ENCODE data around the gene RGS14.
"Not testable (repeated sequence)": the region's sequence is repeated elsewhere in the genome, so short reads cannot be mapped to it uniquely, and the experiment has no call there.

Gene RGS14

GRCh38 chr5:177334155-177334551, 23.6 kb upstream of the RGS14 start:
- Mint-ChIP-seq H3K4me3 (no peak overlapping the region), H3K36me3 (ENCODE audit: low read depth) (peaks cover 100% of the 10 kb centered on the region), H3K9me3 (no peaks in the 10 kb centered on the region), H3K27me3 (no peaks in the 10 kb centered on the region), H3K4me1 (ENCODE audit: low read depth) (peaks cover 32% of the 10 kb centered on the region), H3K27ac (no peak overlapping the region)
- intact Hi-C loops (cut with micrococcal nuclease): no loop called here

- H3K27ac Mint-ChIP-seq: no peak overlapping the region
Observed at GRCh38 chr5:177334781-177335700, 22.7 kb upstream of the RGS14 start.

GRCh38 chr5:177335701-177336065, 22.0 kb upstream of the RGS14 start:
- H3K27ac Mint-ChIP-seq: no peak overlapping the region
- intact Hi-C loops (cut with micrococcal nuclease): no loop called here

More at GRCh38 chr5:177334781-177335700, 22.7 kb upstream of the RGS14 start:
- H3K36me3 Mint-ChIP-seq (ENCODE audit: low read depth): peaks cover 100% of the 10 kb centered on the region
- H3K4me3 Mint-ChIP-seq: no peak overlapping the region
- H3K27me3 Mint-ChIP-seq: no peaks in the 10 kb centered on the region
- no peaks in the 10 kb centered on the region for H3K9me3 Mint-ChIP-seq
- peaks cover 32% of the 10 kb centered on the region for H3K4me1 Mint-ChIP-seq (ENCODE audit: low read depth)
- intact Hi-C loops (cut with micrococcal nuclease): no loop called here

GRCh38 chr5:177336112-177336511, 21.6 kb upstream of the RGS14 start:
- Mint-ChIP-seq H3K4me1 (ENCODE audit: low read depth) (peaks cover 32% of the 10 kb centered on the region), H3K9me3 (no peaks in the 10 kb centered on the region), H3K4me3 (no peak overlapping the region), H3K36me3 (ENCODE audit: low read depth) (peaks cover 95% of the 10 kb centered on the region), H3K27ac (no peak overlapping the region), H3K27me3 (no peaks in the 10 kb centered on the region)
- intact Hi-C loops (cut with micrococcal nuclease): no loop called here

More at GRCh38 chr5:177335701-177336065, 22.0 kb upstream of the RGS14 start:
- no peak overlapping the region for H3K4me3 Mint-ChIP-seq
- peaks cover 96% of the 10 kb centered on the region for H3K36me3 Mint-ChIP-seq (ENCODE audit: low read depth)
- peaks cover 32% of the 10 kb centered on the region for H3K4me1 Mint-ChIP-seq (ENCODE audit: low read depth)
- H3K27me3 Mint-ChIP-seq: no peaks in the 10 kb centered on the region
- H3K9me3 Mint-ChIP-seq: no peaks in the 10 kb centered on the region

- no peaks in the 10 kb centered on the region for H3K9me3 Mint-ChIP-seq
- peaks cover 95% of the 10 kb centered on the region for H3K36me3 Mint-ChIP-seq (ENCODE audit: low read depth)
- no peak overlapping the region for H3K27ac Mint-ChIP-seq
- intact Hi-C loops (cut with micrococcal nuclease): no loop called here
- H3K4me1 Mint-ChIP-seq (ENCODE audit: low read depth): peaks cover 34% of the 10 kb centered on the region
- no peak overlapping the region for H3K4me3 Mint-ChIP-seq
- no peaks in the 10 kb centered on the region for H3K27me3 Mint-ChIP-seq
Observed at GRCh38 chr5:177336603-177337494, 20.9 kb upstream of the RGS14 start.

- H3K27ac Mint-ChIP-seq: no peak overlapping the region
- no peaks in the 10 kb centered on the region for H3K9me3 Mint-ChIP-seq
- peaks cover 91% of the 10 kb centered on the region for H3K36me3 Mint-ChIP-seq (ENCODE audit: low read depth)
- H3K4me3 Mint-ChIP-seq: no peak overlapping the region
- H3K4me1 Mint-ChIP-seq (ENCODE audit: low read depth): peaks cover 26% of the 10 kb centered on the region
- H3K27me3 Mint-ChIP-seq: no peaks in the 10 kb centered on the region
- intact Hi-C loops (cut with micrococcal nuclease): no loop called here
Observed at GRCh38 chr5:177338251-177339106, 19.2 kb upstream of the RGS14 start.

- no peak overlapping the region for H3K27ac Mint-ChIP-seq
- no peak overlapping the region for H3K4me3 Mint-ChIP-seq
- intact Hi-C loops (cut with micrococcal nuclease): no loop called here
- peaks cover 23% of the 10 kb centered on the region for H3K4me1 Mint-ChIP-seq (ENCODE audit: low read depth)
- peaks cover 89% of the 10 kb centered on the region for H3K36me3 Mint-ChIP-seq (ENCODE audit: low read depth)
- H3K27me3 Mint-ChIP-seq: no peaks in the 10 kb centered on the region
- H3K9me3 Mint-ChIP-seq: no peaks in the 10 kb centered on the region
Observed at GRCh38 chr5:177339107-177339638, 18.6 kb upstream of the RGS14 start.

GRCh38 chr5:177343000-177343399, 14.7 kb upstream of the RGS14 start:
- intact Hi-C loops (cut with micrococcal nuclease); H3K27ac Mint-ChIP-seq; H3K9me3 Mint-ChIP-seq; H3K4me3 Mint-ChIP-seq; H3K27me3 Mint-ChIP-seq: not testable (repeated sequence)
- peaks cover 85% of the 10 kb centered on the region for H3K36me3 Mint-ChIP-seq (ENCODE audit: low read depth)
- H3K4me1 Mint-ChIP-seq (ENCODE audit: low read depth): peaks cover 21% of the 10 kb centered on the region

GRCh38 chr5:177343777-177344176, 13.9 kb upstream of the RGS14 start:
- no peak overlapping the region for H3K4me3 Mint-ChIP-seq
- intact Hi-C loops (cut with micrococcal nuclease): no loop called here
- no peak overlapping the region for H3K27ac Mint-ChIP-seq
- H3K9me3 Mint-ChIP-seq: no peaks in the 10 kb centered on the region
- H3K36me3 Mint-ChIP-seq (ENCODE audit: low read depth): peaks cover 83% of the 10 kb centered on the region
- H3K4me1 Mint-ChIP-seq (ENCODE audit: low read depth): peaks cover 21% of the 10 kb centered on the region
- no peaks in the 10 kb centered on the region for H3K27me3 Mint-ChIP-seq

GRCh38 chr5:177344891-177345290, 12.8 kb upstream of the RGS14 start:
- Mint-ChIP-seq H3K4me3 (no peak overlapping the region), H3K27ac (no peak overlapping the region)

GRCh38 chr5:177346820-177347219, 10.9 kb upstream of the RGS14 start:
- peaks cover 82% of the 10 kb centered on the region for H3K36me3 Mint-ChIP-seq (ENCODE audit: low read depth)
- H3K4me3 Mint-ChIP-seq: no peak overlapping the region
- H3K27ac Mint-ChIP-seq: no peak overlapping the region
- intact Hi-C loops (cut with micrococcal nuclease): no loop called here
- H3K9me3 Mint-ChIP-seq: no peaks in the 10 kb centered on the region
- peaks cover 33% of the 10 kb centered on the region for H3K4me1 Mint-ChIP-seq (ENCODE audit: low read depth)
- H3K27me3 Mint-ChIP-seq: no peaks in the 10 kb centered on the region

More at GRCh38 chr5:177344891-177345290, 12.8 kb upstream of the RGS14 start:
- no peaks in the 10 kb centered on the region for H3K27me3 Mint-ChIP-seq
- H3K36me3 Mint-ChIP-seq (ENCODE audit: low read depth): peaks cover 83% of the 10 kb centered on the region
- no peaks in the 10 kb centered on the region for H3K9me3 Mint-ChIP-seq
- peaks cover 32% of the 10 kb centered on the region for H3K4me1 Mint-ChIP-seq (ENCODE audit: low read depth)
- intact Hi-C loops (cut with micrococcal nuclease): no loop called here

- Mint-ChIP-seq H3K36me3 (ENCODE audit: low read depth) (peaks cover 77% of the 10 kb centered on the region), H3K4me3 (no peak overlapping the region), H3K4me1 (ENCODE audit: low read depth) (peaks cover 42% of the 10 kb centered on the region), H3K27me3 (no peaks in the 10 kb centered on the region), H3K9me3 (no peaks in the 10 kb centered on the region), H3K27ac (no peak overlapping the region)
- intact Hi-C loops (cut with micrococcal nuclease): no loop called here
Observed at GRCh38 chr5:177347699-177348098, 10.0 kb upstream of the RGS14 start.

- Mint-ChIP-seq H3K9me3 (no peaks in the 10 kb centered on the region), H3K4me1 (ENCODE audit: low read depth) (peaks cover 50% of the 10 kb centered on the region), H3K4me3 (no peak overlapping the region), H3K27me3 (no peaks in the 10 kb centered on the region), H3K36me3 (ENCODE audit: low read depth) (peaks cover 67% of the 10 kb centered on the region), H3K27ac (no peak overlapping the region)
- intact Hi-C loops (cut with micrococcal nuclease): no loop called here
Observed at GRCh38 chr5:177349362-177349647, 8.4 kb upstream of the RGS14 start.

Data from dendritic cell treated with granulocyte-macrophage colony-stimulating factor and Interleukin-4, amounts not matched to agents 40 ng/mL and 50 ng/mL, for 4 days (primary cell).